Measurements from ENCODE around the gene RNF225. TPM values are rescaled to one million over a fixed set of nuclear protein-coding genes. Genes with fewer than 3 reads are reported as not detected.

Gene RNF225
- polyA plus RNA-seq, 1 donor, result not detected

DNA sequence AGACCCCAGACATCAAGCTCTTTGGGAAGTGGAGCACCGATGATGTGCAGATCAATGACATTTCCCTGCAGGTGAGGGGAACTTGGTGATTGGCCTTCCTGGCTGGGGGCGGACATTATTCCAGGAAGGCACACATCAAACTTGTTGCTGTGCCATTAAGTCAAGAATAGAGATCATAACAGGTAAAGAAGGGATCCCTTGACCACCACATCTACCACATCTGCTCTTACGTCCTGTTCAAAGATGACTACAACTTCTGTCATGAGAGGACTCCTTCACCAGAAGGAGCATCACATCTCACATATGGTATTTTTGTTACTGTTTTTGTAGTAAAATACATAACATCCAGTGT, 7.3 kb upstream of the RNF225 start:
- Histone ChIP-seq H3K9me3 (ENCODE audit: control insufficient read depth, low read depth, low read length) (no peaks in the 10 kb centered on the region), H3K4me3 (ENCODE audit: low read length) (peak overlapping the region; percentile 64), H3K36me3 (ENCODE audit: control insufficient read depth, insufficient read depth, low read length) (peaks cover 34% of the 10 kb centered on the region), H3K4me1 (ENCODE audit: control insufficient read depth, insufficient read depth, low read length) (peaks cover 21% of the 10 kb centered on the region), H3K27ac (ENCODE audit: low read length) (no peak overlapping the region), H3K27me3 (ENCODE audit: control insufficient read depth, insufficient read depth, low read length) (no peaks in the 10 kb centered on the region)
- no CpG with 5 or more reads among the region's 3 CpGs for WGBS (ENCODE audit: insufficient coverage, low lambda C conversion rate)
- DNase-seq, result peak in 1 of 2 donors; percentile 1

GRCh38 chr19:58392945-58393724, 2.3 kb upstream of the RNF225 start:
- Histone ChIP-seq H3K4me3 (ENCODE audit: low read length) (no peak overlapping the region), H3K27me3 (ENCODE audit: control insufficient read depth, insufficient read depth, low read length) (peaks cover 26% of the 10 kb centered on the region), H3K4me1 (ENCODE audit: control insufficient read depth, insufficient read depth, low read length) (peaks cover 6% of the 10 kb centered on the region), H3K9me3 (ENCODE audit: control insufficient read depth, low read depth, low read length) (peaks cover 3% of the 10 kb centered on the region), H3K27ac (ENCODE audit: low read length) (no peak overlapping the region), H3K36me3 (ENCODE audit: control insufficient read depth, insufficient read depth, low read length) (peaks cover 56% of the 10 kb centered on the region)
- WGBS (ENCODE audit: insufficient coverage, low lambda C conversion rate), result no CpG with 5 or more reads among the region's 26 CpGs
- peak in 1 of 2 donors; percentile 1 for DNase-seq

GRCh38 chr19:58393725-58394033, 1.8 kb upstream of the RNF225 start:
- Histone ChIP-seq H3K4me1 (ENCODE audit: control insufficient read depth, insufficient read depth, low read length) (peaks cover 3% of the 10 kb centered on the region), H3K36me3 (ENCODE audit: control insufficient read depth, insufficient read depth, low read length) (peaks cover 56% of the 10 kb centered on the region), H3K27me3 (ENCODE audit: control insufficient read depth, insufficient read depth, low read length) (peaks cover 29% of the 10 kb centered on the region), H3K9me3 (ENCODE audit: control insufficient read depth, low read depth, low read length) (peaks cover 3% of the 10 kb centered on the region), H3K27ac (ENCODE audit: low read length) (no peak overlapping the region), H3K4me3 (ENCODE audit: low read length) (no peak overlapping the region)
- DNase-seq, result no peak
- 100% methylated on average over 1 of the region's 4 CpGs for WGBS (ENCODE audit: insufficient coverage, low lambda C conversion rate)

GRCh38 chr19:58394821-58395219, 636 bp upstream of the RNF225 start:
- Histone ChIP-seq H3K36me3 (ENCODE audit: control insufficient read depth, insufficient read depth, low read length) (peaks cover 50% of the 10 kb centered on the region), H3K27ac (ENCODE audit: low read length) (no peak overlapping the region), H3K4me1 (ENCODE audit: control insufficient read depth, insufficient read depth, low read length) (peaks cover 3% of the 10 kb centered on the region), H3K4me3 (ENCODE audit: low read length) (no peak overlapping the region), H3K9me3 (ENCODE audit: control insufficient read depth, low read depth, low read length) (peaks cover 3% of the 10 kb centered on the region), H3K27me3 (ENCODE audit: control insufficient read depth, insufficient read depth, low read length) (peaks cover 29% of the 10 kb centered on the region)
- WGBS (ENCODE audit: insufficient coverage, low lambda C conversion rate), result no CpG with 5 or more reads among the region's 3 CpGs
- peak in 1 of 2 donors; percentile 3 for DNase-seq

- DNase-seq, result no peak
- Histone ChIP-seq H3K36me3 (ENCODE audit: control insufficient read depth, insufficient read depth, low read length) (peaks cover 42% of the 10 kb centered on the region), H3K9me3 (ENCODE audit: control insufficient read depth, low read depth, low read length) (peaks cover 3% of the 10 kb centered on the region), H3K4me1 (ENCODE audit: control insufficient read depth, insufficient read depth, low read length) (peaks cover 11% of the 10 kb centered on the region), H3K27me3 (ENCODE audit: control insufficient read depth, insufficient read depth, low read length) (peaks cover 29% of the 10 kb centered on the region), H3K27ac (ENCODE audit: low read length) (no peak overlapping the region), H3K4me3 (ENCODE audit: low read length) (no peak overlapping the region)
- WGBS (ENCODE audit: insufficient coverage, low lambda C conversion rate), result no CpG with 5 or more reads among the region's 75 CpGs
Measured at GRCh38 chr19:58395979-58396627, 647 bp downstream of the RNF225 start.

DNA sequence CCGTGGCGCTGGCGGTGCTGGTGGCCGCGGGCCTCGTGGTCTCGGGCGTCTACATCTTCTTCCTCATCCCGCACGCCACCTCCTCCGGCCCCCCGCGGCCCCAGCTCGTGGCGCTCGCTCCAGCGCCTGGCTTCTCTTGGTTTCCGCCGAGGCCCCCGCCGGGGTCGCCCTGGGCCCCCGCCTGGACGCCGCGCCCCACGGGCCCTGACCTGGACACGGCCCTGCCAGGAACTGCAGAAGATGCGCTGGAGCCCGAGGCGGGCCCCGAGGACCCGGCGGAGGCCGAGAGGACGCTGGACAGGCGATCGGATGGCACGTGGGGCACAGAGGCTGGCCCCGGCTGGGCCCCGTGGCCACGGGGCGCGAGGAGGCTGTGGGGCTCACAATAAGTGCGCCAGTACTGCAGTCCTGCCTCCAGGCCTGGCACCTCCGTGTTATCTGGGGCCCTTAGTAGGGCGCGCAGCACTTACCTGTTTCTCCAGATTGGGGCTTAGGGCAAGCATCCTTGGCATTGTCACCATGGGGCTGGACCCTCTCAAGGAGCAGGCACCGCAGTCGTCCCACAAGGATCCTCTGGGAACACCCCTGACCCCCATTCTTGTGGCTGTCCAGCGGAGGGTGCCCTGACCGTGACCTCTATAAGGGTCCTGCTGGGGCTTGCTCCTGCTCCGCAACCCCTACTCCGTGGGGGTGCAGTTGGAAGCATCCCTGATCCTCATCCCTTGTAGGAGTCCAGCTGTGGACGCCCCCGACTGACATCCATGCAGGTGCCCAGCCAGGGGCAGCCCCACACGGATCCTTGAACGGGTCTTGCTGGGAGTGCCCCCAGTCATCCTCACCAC, 1.5 kb downstream of the RNF225 start:
- WGBS (ENCODE audit: insufficient coverage, low lambda C conversion rate), result no CpG with 5 or more reads among the region's 58 CpGs
- Histone ChIP-seq H3K36me3 (ENCODE audit: control insufficient read depth, insufficient read depth, low read length) (peaks cover 34% of the 10 kb centered on the region), H3K9me3 (ENCODE audit: control insufficient read depth, low read depth, low read length) (peaks cover 3% of the 10 kb centered on the region), H3K4me1 (ENCODE audit: control insufficient read depth, insufficient read depth, low read length) (peaks cover 12% of the 10 kb centered on the region), H3K4me3 (ENCODE audit: low read length) (no peak overlapping the region), H3K27ac (ENCODE audit: low read length) (no peak overlapping the region), H3K27me3 (ENCODE audit: control insufficient read depth, insufficient read depth, low read length) (peaks cover 29% of the 10 kb centered on the region)
- no peak for DNase-seq

DNA sequence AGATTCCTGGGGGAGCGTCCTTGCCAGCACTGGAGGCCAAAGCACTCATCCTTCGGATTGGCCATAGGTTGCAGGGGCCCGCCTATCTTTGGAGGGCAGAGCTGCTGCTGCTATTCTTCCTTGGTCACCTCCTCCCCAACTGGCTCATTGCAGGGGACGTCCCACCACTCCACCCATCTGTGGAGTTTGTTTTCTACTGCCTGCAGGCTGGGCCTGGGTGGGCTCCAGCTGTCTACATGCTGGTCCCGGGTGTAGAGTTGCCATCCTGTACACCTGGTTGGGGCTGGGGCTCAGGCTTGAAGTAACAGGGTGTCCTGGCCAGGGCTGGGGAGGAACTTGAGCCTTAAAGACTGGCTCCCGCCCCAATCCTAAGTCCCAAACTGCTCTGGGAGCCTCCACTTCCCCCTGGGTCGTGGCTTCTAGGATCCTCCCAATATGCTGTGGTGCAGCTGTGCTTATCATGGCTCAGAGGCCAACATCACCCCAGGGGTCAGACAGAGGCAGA, 2.1 kb downstream of the RNF225 start:
- no CpG with 5 or more reads among the region's 7 CpGs for WGBS (ENCODE audit: insufficient coverage, low lambda C conversion rate)
- no peak for DNase-seq
- H3K36me3 ChIP-seq (ENCODE audit: control insufficient read depth, insufficient read depth, low read length), result peaks cover 28% of the 10 kb centered on the region

DNA sequence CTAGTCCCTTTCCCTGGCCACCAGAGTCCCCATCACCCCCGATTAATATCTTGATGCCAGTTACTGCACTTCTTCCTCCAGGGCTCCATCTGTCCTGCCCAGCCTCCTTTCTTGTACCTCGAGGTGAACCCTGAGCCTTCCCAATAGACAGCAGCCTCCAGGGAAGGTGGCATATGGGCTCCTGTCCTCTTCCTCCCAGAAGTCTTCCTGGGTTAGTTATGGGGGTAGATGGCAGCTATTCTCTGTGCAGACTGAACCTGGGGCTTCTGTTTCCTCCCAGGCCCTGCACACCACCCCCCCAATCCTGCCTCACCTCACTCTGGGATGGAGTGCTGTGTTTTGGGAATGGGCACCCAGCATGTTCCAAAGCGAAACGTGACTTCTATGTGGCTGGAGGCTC, 2.6 kb downstream of the RNF225 start:
- Histone ChIP-seq H3K4me1 (ENCODE audit: control insufficient read depth, insufficient read depth, low read length) (peaks cover 15% of the 10 kb centered on the region), H3K36me3 (ENCODE audit: control insufficient read depth, insufficient read depth, low read length) (peaks cover 23% of the 10 kb centered on the region), H3K27me3 (ENCODE audit: control insufficient read depth, insufficient read depth, low read length) (peaks cover 29% of the 10 kb centered on the region), H3K4me3 (ENCODE audit: low read length) (no peak overlapping the region), H3K9me3 (ENCODE audit: control insufficient read depth, low read depth, low read length) (peaks cover 3% of the 10 kb centered on the region), H3K27ac (ENCODE audit: low read length) (no peak overlapping the region)
- WGBS (ENCODE audit: insufficient coverage, low lambda C conversion rate), result no CpG with 5 or more reads among the region's 4 CpGs
- DNase-seq, result no peak

More for the DNA sequence above, 2.1 kb downstream of the RNF225 start:
- peaks cover 15% of the 10 kb centered on the region for H3K4me1 ChIP-seq (ENCODE audit: control insufficient read depth, insufficient read depth, low read length)
- peaks cover 3% of the 10 kb centered on the region for H3K9me3 ChIP-seq (ENCODE audit: control insufficient read depth, low read depth, low read length)
- peaks cover 29% of the 10 kb centered on the region for H3K27me3 ChIP-seq (ENCODE audit: control insufficient read depth, insufficient read depth, low read length)
- H3K4me3 ChIP-seq (ENCODE audit: low read length), result no peak overlapping the region
- no peak overlapping the region for H3K27ac ChIP-seq (ENCODE audit: low read length)

DNA sequence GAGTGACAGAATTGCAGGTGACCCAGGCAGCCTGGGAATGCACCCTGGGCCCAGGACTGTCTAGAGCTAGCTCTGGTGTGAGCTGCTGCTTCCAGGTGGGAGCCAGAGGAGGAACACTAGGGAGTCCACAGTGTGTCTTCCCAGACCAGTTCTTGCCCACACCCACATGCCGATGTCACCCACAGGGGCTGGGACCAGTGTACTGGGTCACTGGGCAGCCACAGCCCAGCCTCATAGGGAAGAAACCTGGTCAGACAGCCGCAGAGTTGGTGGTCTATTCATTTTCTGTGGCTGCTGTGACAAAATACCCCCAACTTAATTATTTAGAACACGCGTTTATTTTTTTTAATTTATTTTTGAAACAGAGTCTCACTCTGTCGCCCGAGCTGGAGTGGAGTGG, 3.1 kb downstream of the RNF225 start:
- Histone ChIP-seq H3K36me3 (ENCODE audit: control insufficient read depth, insufficient read depth, low read length) (peaks cover 18% of the 10 kb centered on the region), H3K27me3 (ENCODE audit: control insufficient read depth, insufficient read depth, low read length) (peaks cover 29% of the 10 kb centered on the region), H3K4me3 (ENCODE audit: low read length) (no peak overlapping the region), H3K4me1 (ENCODE audit: control insufficient read depth, insufficient read depth, low read length) (peaks cover 17% of the 10 kb centered on the region), H3K27ac (ENCODE audit: low read length) (no peak overlapping the region), H3K9me3 (ENCODE audit: control insufficient read depth, low read depth, low read length) (peaks cover 3% of the 10 kb centered on the region)
- DNase-seq, result no peak
- WGBS (ENCODE audit: insufficient coverage, low lambda C conversion rate), result no CpG with 5 or more reads among the region's 6 CpGs

DNA sequence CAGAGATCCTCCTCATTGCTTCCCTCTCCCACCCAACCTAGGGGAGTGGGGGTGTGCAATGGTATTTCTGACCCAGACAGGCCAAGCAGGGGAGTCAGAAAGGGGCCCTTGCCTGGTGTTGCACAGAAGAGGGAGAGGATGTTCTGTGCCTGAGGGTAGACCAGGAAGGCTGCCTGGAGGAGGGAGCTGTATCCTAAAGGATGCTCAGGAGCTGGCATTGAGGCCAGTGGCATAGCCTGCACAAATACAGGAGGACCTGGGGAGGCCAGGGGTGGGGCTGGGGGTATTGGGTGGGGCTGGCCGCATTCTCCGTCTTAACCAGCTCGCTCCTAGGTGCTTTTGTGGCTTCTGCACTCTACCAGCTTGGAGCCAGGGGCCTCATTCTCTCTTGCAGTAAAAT, 4.4 kb downstream of the RNF225 start:
- peaks cover 19% of the 10 kb centered on the region for H3K4me1 ChIP-seq (ENCODE audit: control insufficient read depth, insufficient read depth, low read length)
- peaks cover 3% of the 10 kb centered on the region for H3K9me3 ChIP-seq (ENCODE audit: control insufficient read depth, low read depth, low read length)
- no peak for DNase-seq
- H3K4me3 ChIP-seq (ENCODE audit: low read length), result no peak overlapping the region
- no peak overlapping the region for H3K27ac ChIP-seq (ENCODE audit: low read length)
- WGBS (ENCODE audit: insufficient coverage, low lambda C conversion rate), result no CpG with 5 or more reads among the region's 3 CpGs
- H3K27me3 ChIP-seq (ENCODE audit: control insufficient read depth, insufficient read depth, low read length), result peaks cover 29% of the 10 kb centered on the region
- peaks cover 5% of the 10 kb centered on the region for H3K36me3 ChIP-seq (ENCODE audit: control insufficient read depth, insufficient read depth, low read length)

All from large intestine (tissue), 3 donors.